ENCODE measurements around the gene PPFIA4.

- TF ChIP-seq CTCF (conservative IDR thresholded peaks at IDR 0.05; ENCODE audit: low read depth, low read length) = no peak
- TF ChIP-seq EZH2 (IDR thresholded peaks at IDR 0.05; ENCODE audit: low read length, unreplicated experiment) = no peak
- TF ChIP-seq EZH2phosphoT487 (IDR thresholded peaks at IDR 0.05; ENCODE audit: borderline replicate concordance, low read length) = no peak
Observed at GRCh38 chr1:203078478-203078877, 52.2 kb downstream of the PPFIA4 start.

Measured in PC-3 (cell line).